Erythroblast (primary cell): Measurements from ENCODE around the gene ITGAD.

Experiments
- GATA1 ChIP-seq: IDR thresholded peaks from 2 replicates; pipeline ENCODE4 v1.6.1; 2011; ENCODE audit warnings: low read depth, mild to moderate bottlenecking, control low read depth, low read length, moderate library complexity
- POLR2A ChIP-seq: IDR thresholded peaks from 2 replicates; pipeline ENCODE4 v1.6.1; 2011; ENCODE audit warnings: mild to moderate bottlenecking, low read length

- TF ChIP-seq POLR2A, result no peak
- no peak for TF ChIP-seq GATA1
Observed at GRCh38 chr16:31417916-31418315, 24.8 kb downstream of the ITGAD start.
